ENCODE results near the gene GFER.

DNA sequence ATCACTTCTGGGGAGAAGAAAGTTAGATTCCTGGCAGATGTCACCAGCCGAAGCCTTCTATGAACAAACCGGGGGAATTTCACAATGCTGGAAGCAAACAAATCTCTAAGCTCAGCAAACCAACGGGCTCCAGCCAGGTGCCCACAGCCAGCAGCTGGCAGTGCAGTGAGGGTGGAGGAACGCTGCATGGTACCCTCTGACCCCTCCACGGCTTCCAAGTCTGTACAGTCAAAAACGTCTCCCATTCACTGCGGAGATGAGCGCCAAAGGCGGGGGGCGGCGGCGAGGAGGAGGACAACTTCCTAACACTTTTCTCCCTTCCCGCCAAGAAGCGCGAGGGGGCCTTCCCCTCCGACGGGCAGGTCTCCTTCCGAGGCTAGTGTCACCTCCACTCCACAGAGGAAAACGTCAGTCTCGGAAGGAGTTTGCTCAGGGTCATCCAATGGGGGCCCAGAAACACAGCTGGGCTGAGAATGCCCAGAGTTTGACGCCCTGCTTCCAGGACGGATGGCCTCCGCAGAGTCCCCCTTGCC is 24.7 kb downstream of the GFER start:
- TF ChIP-seq, protein P1, sequence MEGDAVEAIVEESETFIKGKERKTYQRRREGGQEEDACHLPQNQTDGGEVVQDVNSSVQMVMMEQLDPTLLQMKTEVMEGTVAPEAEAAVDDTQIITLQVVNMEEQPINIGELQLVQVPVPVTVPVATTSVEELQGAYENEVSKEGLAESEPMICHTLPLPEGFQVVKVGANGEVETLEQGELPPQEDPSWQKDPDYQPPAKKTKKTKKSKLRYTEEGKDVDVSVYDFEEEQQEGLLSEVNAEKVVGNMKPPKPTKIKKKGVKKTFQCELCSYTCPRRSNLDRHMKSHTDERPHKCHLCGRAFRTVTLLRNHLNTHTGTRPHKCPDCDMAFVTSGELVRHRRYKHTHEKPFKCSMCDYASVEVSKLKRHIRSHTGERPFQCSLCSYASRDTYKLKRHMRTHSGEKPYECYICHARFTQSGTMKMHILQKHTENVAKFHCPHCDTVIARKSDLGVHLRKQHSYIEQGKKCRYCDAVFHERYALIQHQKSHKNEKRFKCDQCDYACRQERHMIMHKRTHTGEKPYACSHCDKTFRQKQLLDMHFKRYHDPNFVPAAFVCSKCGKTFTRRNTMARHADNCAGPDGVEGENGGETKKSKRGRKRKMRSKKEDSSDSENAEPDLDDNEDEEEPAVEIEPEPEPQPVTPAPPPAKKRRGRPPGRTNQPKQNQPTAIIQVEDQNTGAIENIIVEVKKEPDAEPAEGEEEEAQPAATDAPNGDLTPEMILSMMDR (IDR thresholded peaks at IDR 0.05): no peak
- TF ChIP-seq ZNF121 (CRISPR knock-in tag; IDR thresholded peaks at IDR 0.05): no peak
- no peak for TF ChIP-seq JAZF1 (CRISPR knock-in tag; IDR thresholded peaks at IDR 0.05)
- TF ChIP-seq SMAD3 (CRISPR knock-in tag; IDR thresholded peaks at IDR 0.05; ENCODE audit: borderline replicate concordance): no peak
